Measurements from ENCODE around the gene EID2B.

DNA sequence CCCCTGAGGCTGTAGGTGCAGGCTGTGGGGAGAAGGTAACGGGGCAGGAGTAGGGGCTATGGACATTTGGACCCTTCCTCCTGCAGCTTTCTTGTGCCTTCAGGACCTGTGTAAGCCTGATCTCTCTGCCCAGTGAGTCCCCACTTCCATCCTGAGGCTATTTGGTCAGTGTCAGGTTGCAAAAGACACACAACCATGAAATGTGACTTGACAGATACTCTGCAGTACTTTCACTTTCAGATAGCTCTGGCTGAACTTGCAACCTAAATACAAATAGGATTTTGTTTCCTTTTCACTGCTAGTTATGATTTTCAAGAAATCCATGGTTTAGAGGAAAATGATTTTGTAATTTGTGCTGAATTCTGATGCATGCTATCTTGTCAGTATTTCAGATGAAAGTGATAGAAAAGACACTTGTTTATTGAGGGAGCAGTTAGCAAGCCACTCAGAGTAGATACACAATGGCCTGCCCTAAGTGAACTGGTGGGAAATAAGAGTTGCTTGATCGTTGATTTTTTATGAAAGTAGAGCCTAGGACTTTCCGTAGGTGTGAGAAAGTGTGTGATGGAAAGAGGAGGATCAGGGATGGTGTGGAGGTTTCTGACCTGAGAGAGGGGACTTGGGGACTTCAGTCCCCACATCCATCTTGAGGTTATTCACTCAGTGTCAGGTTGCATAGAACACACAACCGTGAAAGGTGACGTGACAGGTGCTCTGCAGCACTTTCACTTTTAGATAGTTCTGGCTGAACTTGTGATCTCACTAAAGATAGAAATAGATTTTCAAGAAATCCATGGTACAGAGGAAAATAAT is 25.4 kb upstream of the EID2B start:
- TF ChIP-seq CTCF (IDR thresholded peaks at IDR 0.05) (no peak), FOXJ3 (CRISPR knock-in tag; IDR thresholded peaks at IDR 0.05) (no peak), RAD21 (IDR thresholded peaks at IDR 0.05; ENCODE audit: low read length) (no peak), YY1 (IDR thresholded peaks at IDR 0.05; ENCODE audit: low read depth) (no peak), JUND (IDR thresholded peaks at IDR 0.05) (no peak), EP300 (IDR thresholded peaks at IDR 0.05; ENCODE audit: borderline replicate concordance in 1 of 2, low read depth in 1 of 2, low read length in 1 of 2) (no peak), TAF1 (IDR thresholded peaks at IDR 0.05; ENCODE audit: borderline replicate concordance, low read depth, low read length) (no peak), EZH2phosphoT487 (IDR thresholded peaks at IDR 0.05; ENCODE audit: borderline replicate concordance, low read depth) (no peak)
